Measurements from ENCODE around the gene ARHGAP40. TPM values are rescaled to one million over a fixed set of nuclear protein-coding genes. Genes with fewer than 3 reads are reported as not detected.

Gene ARHGAP40
- total and polyA plus RNA-seq, 2 of the 13 experiments (the other 11 are each of a cell fraction or from before 2014, with no cell fraction given): 0.75 to 2.1 TPM

- no peak for TF ChIP-seq ZNF615 (CRISPR knock-in tag; IDR thresholded peaks at IDR 0.05; ENCODE audit: borderline replicate concordance)
- no peak for TF ChIP-seq TGIF2 (CRISPR knock-in tag; IDR thresholded peaks at IDR 0.05)
- TF ChIP-seq ZBTB2 (CRISPR knock-in tag; IDR thresholded peaks at IDR 0.05; ENCODE audit: low read depth): no peak
- TF ChIP-seq NBN (conservative IDR thresholded peaks at IDR 0.05): no peak
- TF ChIP-seq ATF1 (CRISPR knock-in tag; IDR thresholded peaks at IDR 0.05): peak; percentile 22; the same call in 1 of the 2 replicates
- no peak for TF ChIP-seq ELK4 (CRISPR knock-in tag; IDR thresholded peaks at IDR 0.05; ENCODE audit: borderline replicate concordance)
- TF ChIP-seq HNF4G (IDR thresholded peaks at IDR 0.05; ENCODE audit: borderline replicate concordance, low read depth, low read length): peak; percentile 76; the same call in 1 of the 2 replicates
- peak; percentile 85; the same call in 1 of the 2 replicates for TF ChIP-seq HNF4G (CRISPR knock-in tag; IDR thresholded peaks at IDR 0.05; ENCODE audit: borderline replicate concordance, low read depth)
- no peak for TF ChIP-seq ZNF737 (CRISPR knock-in tag; IDR thresholded peaks at IDR 0.05; ENCODE audit: borderline replicate concordance)
- no peak for TF ChIP-seq PCBP2 (optimal IDR thresholded peaks at IDR 0.05; ENCODE audit: low read depth, low read length, poor library complexity, severe bottlenecking)
- no peak for TF ChIP-seq KLF11 (CRISPR knock-in tag; IDR thresholded peaks at IDR 0.05)
- 0 out of 2 replicates have a peak, but pooled peaks have one; percentile 37 for TF ChIP-seq PHF21A (CRISPR knock-in tag; IDR thresholded peaks at IDR 0.05)
- peak; percentile 69; the same call in 1 of the 2 replicates for TF ChIP-seq NR2F2 (IDR thresholded peaks at IDR 0.05; ENCODE audit: borderline replicate concordance, low read depth)
- TF ChIP-seq ZNF20 (CRISPR knock-in tag; IDR thresholded peaks at IDR 0.05): no peak
- TF ChIP-seq ZFP37 (CRISPR knock-in tag; IDR thresholded peaks at IDR 0.05; ENCODE audit: borderline replicate concordance): peak; percentile 86
- no peak for TF ChIP-seq PLRG1 (conservative IDR thresholded peaks at IDR 0.05)
- TF ChIP-seq, protein P1, sequence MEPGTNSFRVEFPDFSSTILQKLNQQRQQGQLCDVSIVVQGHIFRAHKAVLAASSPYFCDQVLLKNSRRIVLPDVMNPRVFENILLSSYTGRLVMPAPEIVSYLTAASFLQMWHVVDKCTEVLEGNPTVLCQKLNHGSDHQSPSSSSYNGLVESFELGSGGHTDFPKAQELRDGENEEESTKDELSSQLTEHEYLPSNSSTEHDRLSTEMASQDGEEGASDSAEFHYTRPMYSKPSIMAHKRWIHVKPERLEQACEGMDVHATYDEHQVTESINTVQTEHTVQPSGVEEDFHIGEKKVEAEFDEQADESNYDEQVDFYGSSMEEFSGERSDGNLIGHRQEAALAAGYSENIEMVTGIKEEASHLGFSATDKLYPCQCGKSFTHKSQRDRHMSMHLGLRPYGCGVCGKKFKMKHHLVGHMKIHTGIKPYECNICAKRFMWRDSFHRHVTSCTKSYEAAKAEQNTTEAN (CRISPR knock-in tag; conservative IDR thresholded peaks at IDR 0.05): peak; percentile 88; the same call in 1 of the 2 replicates
- TF ChIP-seq ZFP1 (CRISPR knock-in tag; IDR thresholded peaks at IDR 0.05): peak; percentile 44
- TF ChIP-seq GABPA (IDR thresholded peaks at IDR 0.05; ENCODE audit: low read depth, low read length): peak; percentile 54
- TF ChIP-seq GABPA (CRISPR knock-in tag; IDR thresholded peaks at IDR 0.05; ENCODE audit: low read depth): peak; percentile 82
- TF ChIP-seq, protein P2, sequence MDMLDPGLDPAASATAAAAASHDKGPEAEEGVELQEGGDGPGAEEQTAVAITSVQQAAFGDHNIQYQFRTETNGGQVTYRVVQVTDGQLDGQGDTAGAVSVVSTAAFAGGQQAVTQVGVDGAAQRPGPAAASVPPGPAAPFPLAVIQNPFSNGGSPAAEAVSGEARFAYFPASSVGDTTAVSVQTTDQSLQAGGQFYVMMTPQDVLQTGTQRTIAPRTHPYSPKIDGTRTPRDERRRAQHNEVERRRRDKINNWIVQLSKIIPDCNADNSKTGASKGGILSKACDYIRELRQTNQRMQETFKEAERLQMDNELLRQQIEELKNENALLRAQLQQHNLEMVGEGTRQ (IDR thresholded peaks at IDR 0.05; ENCODE audit: low read depth, low read length): no peak
- TF ChIP-seq, protein P2 (CRISPR knock-in tag; IDR thresholded peaks at IDR 0.05; ENCODE audit: borderline replicate concordance): no peak; the same call in 1 of the 2 replicates
- 0 out of 2 replicates have a peak, but pooled peaks have one; percentile 33 for TF ChIP-seq ZNF569 (CRISPR knock-in tag; IDR thresholded peaks at IDR 0.05; ENCODE audit: borderline replicate concordance)
- TF ChIP-seq THAP8 (CRISPR knock-in tag; IDR thresholded peaks at IDR 0.05; ENCODE audit: borderline replicate concordance): no peak
- peak; percentile 66; the same call in 1 of the 2 replicates for TF ChIP-seq DNMT1 (CRISPR knock-in tag; IDR thresholded peaks at IDR 0.05)
Observed at GRCh38 chr20:38585404-38586180, 16.0 kb upstream of the ARHGAP40 start (continued).
